Neural cell (in vitro differentiated cells): ENCODE results near the gene CRIM1.

Source experiments
- CTCF ChIP-seq: fragments of 450-650 bp; IDR thresholded peaks from 2 replicates; pipeline ENCODE4 v1.5.1; 2014; ENCODE audit warnings: antibody characterized with exemption, mild to moderate bottlenecking, moderate library complexity; ENCODE audit not compliant: poor library complexity, severe bottlenecking
- EP300 ChIP-seq: fragments of 450-650 bp; conservative IDR thresholded peaks from 2 replicates; pipeline ENCODE4 v1.6.1; 2014; ENCODE audit warnings: antibody characterized with exemption, mild to moderate bottlenecking, moderate library complexity; ENCODE audit not compliant: poor library complexity, severe bottlenecking
- EZH2 ChIP-seq: fragments of 200-600, 300-800 bp; shearing (Covaris generic), sonication (generic); IDR thresholded peaks from 2 replicates; pipeline ENCODE4 v1.6.1; 2014; ENCODE audit warnings: antibody characterized with exemption, low read length, borderline replicate concordance, mild to moderate bottlenecking; ENCODE audit not compliant: insufficient read depth, poor library complexity, severe bottlenecking
- RAD21 ChIP-seq: fragments of 450-650 bp; conservative IDR thresholded peaks from 2 replicates; pipeline ENCODE4 v1.6.1; 2014; ENCODE audit warnings: antibody characterized with exemption, mild to moderate bottlenecking, moderate library complexity
- TAF1 ChIP-seq: IDR thresholded peaks from 2 replicates; pipeline ENCODE4 v1.6.1; 2012; ENCODE audit warnings: low read depth

- TF ChIP-seq CTCF (no peak), EZH2 (no peak), RAD21 (no peak), EP300 (no peak), TAF1 (no peak)
Observed at GRCh38 chr2:36415381-36416022, 59.9 kb downstream of the CRIM1 start.
